Measurements from ENCODE around the gene AMBP.

AMBP gene

GRCh38 chr9:114078021-114078780 lies at the start of gene AMBP:
Gene AMBP (minus strand): TSS chr9:114078300. CDS start chr9:114078209, 91 bp downstream.
- no peak for DNase-seq

GRCh38 chr9:114126247-114127060 lies 48.4 kb upstream of the AMBP start:
- no peak for DNase-seq

- DNase-seq: no peak
Observed at GRCh38 chr9:114125476-114126013, 47.4 kb upstream of the AMBP start.

- no peak for DNase-seq
Observed at GRCh38 chr9:114124666-114125475, 46.8 kb upstream of the AMBP start.

- no peak for DNase-seq
Observed at GRCh38 chr9:114124138-114124537, 46.0 kb upstream of the AMBP start.

- DNase-seq: no peak
Observed at GRCh38 chr9:114123031-114123977, 45.2 kb upstream of the AMBP start.

- no peak for DNase-seq
Observed at GRCh38 chr9:114122136-114123027, 44.3 kb upstream of the AMBP start.

GRCh38 chr9:114121227-114122135 lies 43.4 kb upstream of the AMBP start:
- DNase-seq: no peak

GRCh38 chr9:114120192-114121014 lies 42.3 kb upstream of the AMBP start:
- DNase-seq: no peak

- DNase-seq: no peak
Observed at GRCh38 chr9:114119242-114120191, 41.4 kb upstream of the AMBP start.

- DNase-seq: no peak
Observed at GRCh38 chr9:114117996-114118830, 40.1 kb upstream of the AMBP start.

GRCh38 chr9:114117614-114117995 lies 39.5 kb upstream of the AMBP start:
- DNase-seq: no peak

GRCh38 chr9:114116126-114116747 lies 38.1 kb upstream of the AMBP start:
- DNase-seq: no peak

GRCh38 chr9:114115654-114116125 lies 37.6 kb upstream of the AMBP start:
- no peak for DNase-seq

- no peak for DNase-seq
Observed at GRCh38 chr9:114114364-114114763, 36.3 kb upstream of the AMBP start.

All from activated naive CD4-positive, alpha-beta T cell treated with Interleukin-2 at 50 U/mL for 16 hours (primary cell).